Suppressor macrophage treated with lipopolysaccharide for 4 hours (primary cell): Measurements from ENCODE around the gene CPVL.

Experiments used
- DNase-seq: peaks from one replicate; pipeline ENCODE4 v3.0.0-alpha.2; 2020

Gene CPVL

DNA sequence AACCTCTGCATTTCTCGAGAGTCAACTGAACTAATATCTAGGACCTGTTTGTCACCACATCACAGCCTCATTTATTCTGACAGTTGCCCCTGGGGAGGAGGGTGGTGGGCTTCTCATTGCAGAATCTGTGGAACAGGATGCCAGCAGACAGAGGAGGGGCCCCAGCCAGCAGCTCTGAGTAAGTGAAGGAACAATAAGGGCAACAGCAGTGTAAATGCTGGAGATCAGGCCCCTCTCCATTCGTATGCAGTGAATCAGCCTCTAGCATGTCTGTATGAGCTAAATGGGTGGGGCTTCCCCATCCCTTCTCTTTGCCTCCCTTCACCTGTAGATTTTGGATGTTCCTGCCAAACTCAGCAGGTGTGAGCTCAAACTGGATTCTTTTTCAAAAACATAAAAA, 7.7 kb upstream of the CPVL start:
- no peak for DNase-seq

GRCh38 chr7:29150856-29151255, 4.5 kb upstream of the CPVL start:
- DNase-seq, result no peak

DNA sequence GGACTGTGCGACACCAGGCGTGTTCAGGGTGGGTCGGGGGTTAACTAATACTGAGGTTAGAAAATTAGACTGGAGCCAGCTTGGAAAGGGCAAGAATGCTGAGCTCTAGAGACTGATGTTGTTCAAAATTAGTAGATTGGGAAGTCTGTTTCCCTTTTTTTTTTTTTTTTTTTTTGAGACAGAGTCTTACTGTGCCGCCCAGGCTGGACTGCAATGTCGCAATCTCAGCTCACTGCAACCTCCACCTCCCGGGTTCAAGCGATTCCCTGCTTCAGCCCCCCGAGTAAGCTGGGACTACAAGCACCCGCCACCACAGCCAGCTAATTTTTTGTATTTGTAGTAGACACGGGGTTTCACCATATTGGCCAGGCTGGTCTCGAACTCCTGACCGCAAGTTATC, 2.7 kb upstream of the CPVL start:
- no peak for DNase-seq

DNA sequence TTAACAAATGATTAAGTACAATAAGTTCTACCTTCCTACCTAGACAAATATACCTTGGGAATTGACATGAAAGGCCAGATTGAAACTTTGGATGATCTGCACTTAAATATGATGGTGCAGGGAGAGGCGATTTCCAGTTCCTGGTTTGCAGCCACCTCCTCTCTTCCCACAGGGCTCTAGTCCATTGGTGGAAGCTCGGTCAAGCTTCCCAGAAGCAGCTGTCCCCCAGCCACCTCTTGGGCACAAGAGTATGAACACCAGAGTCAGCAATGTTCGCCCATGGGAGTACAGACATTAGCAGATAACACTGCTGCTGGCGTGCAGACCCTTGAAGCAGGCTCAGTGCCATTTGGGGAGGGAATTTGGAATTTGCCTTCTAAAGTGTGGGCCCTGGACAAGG, 1.5 kb upstream of the CPVL start:
- no peak for DNase-seq

DNA sequence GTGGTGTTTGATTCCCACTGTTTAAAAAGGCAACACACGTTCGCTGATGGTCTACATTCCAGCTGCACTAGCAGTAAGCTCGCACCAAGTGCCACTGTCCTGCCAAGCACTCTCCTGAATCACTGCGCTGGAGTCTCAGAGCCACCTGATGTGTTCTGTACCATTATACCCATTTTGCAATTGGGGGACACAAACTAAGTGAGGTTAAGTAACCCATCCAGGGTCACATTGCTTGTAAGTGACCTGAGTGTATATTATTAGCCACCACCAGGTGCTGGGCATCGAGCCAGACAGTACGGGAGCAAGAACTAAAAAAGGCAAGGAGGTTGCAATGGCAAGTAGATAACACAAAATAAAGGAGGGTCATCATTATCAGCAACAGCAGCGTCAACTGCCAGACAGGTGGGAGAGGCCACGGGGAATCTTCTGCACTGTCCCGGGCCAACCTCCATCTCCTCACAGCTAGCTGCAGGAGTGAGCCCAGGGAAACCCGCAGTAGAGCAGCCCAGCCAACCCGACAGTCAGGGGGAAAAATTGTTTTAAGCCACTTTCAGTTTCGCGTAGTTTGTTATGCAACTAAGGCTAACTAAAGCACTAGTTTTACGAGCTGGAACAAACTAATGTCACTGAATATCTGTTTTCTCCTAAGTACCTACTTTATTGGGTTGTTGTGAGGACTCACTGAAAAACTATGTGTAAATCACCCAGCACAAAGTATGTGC, 712 bp upstream of the CPVL start:
- DNase-seq, result peak; percentile 72

- no peak for DNase-seq
These were observed 732 bp downstream of the CPVL start for GRCh38 chr7:29145553-29146056.

- DNase-seq, result no peak
These were observed 2.6 kb downstream of the CPVL start for GRCh38 chr7:29143751-29144150.

DNA sequence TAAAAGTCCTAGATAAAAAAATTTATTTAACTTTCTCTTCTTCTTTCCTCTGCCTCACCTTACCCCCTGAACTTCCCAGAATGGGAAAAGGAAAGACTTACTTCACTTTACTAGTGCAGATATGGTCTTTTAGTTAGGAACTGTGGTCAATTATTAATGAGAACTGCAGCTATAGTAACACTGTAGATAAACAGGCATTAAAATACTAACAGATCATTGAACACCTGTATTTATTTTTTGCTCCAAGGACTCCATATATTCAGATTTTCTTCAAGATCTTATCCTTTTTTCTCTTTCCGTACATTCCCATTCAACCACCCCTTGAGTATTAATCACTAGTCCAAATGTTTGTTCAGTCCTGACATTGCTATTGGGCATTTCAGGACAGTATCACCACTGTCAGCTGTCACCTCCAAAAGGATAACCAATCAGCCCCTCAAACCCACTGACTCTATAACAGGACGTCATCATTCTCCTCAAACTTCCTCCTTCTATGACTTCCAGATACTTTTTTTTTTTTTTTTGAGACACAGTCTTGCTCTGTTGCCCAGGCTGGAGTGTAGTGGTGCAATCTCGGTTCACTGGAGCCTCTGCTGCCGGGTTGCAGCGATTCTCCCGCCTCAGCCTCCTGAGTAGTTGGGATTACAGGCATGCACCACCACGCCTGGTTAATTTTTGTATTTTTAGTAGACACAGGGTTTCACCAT, 4.2 kb downstream of the CPVL start:
- peak; percentile 71 for DNase-seq

GRCh38 chr7:29140873-29141468, 5.4 kb downstream of the CPVL start:
- peak; percentile 53 for DNase-seq

- DNase-seq, result peak; percentile 87
These were observed 6.5 kb downstream of the CPVL start for GRCh38 chr7:29139796-29140195.

DNA sequence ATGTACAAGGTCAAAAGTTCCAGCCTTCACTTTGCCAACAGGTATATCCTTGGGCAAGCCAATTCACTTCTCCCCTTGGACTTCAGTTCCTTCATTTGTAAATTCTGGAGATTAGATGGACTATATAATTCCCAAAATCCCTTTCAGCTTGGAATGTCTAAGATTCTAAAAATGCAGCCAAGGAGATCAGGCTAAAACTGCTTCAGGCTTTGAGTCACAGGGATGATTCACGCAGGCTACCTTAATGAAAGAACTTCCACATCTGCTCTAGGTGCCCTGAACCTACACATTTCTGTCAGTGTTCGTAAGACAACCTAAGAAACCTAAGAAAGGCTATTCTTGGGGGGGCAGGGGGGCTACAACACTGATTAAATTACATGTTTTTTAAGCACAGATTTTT, 7.1 kb downstream of the CPVL start:
- DNase-seq, result no peak

GRCh38 chr7:29138588-29138987, 7.7 kb downstream of the CPVL start:
- no peak for DNase-seq

- peak; percentile 80 for DNase-seq
These were observed 10.5 kb downstream of the CPVL start for GRCh38 chr7:29135846-29136245.

DNA sequence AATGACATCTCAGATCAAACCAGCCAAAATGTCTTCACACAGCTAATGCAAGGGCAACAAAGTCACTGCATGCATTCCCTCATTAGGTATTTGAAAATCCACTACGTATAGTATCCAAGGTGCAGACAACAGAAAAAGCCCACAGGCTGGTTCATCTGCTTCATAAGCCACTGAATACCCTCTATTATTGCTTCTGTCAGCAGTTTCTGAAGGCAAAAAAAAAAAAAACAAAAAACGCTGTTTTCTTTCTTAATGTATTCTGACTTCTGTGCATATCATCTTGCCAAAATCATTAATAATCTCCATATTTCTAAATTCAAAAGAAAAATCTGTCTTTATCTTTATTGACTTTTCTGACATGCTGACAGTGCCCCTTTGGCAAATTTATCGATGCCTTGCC, 13.4 kb downstream of the CPVL start:
- DNase-seq, result no peak

GRCh38 chr7:29131678-29132077, 14.7 kb downstream of the CPVL start:
- no peak for DNase-seq

GRCh38 chr7:29130096-29130495, 16.2 kb downstream of the CPVL start:
- DNase-seq, result peak; percentile 85

DNA sequence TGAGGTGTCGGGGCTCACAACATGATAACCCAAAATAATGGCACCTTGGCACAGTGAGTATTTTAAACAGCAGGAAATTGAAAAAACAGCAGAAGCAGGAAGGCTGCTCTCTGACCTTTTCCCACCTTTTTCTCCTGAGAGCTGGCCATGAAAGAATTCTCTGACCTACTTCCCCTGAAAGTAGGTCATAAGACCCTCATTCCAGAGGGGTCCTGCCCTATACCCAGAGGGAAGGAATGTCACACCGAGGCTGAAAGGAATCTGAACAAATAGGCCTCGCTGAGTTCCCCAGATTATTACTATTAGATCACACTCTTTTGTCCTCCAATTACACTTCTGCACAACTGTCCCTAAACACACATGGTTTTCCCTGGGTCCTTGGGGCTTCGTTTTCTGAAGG, 18.8 kb downstream of the CPVL start:
- DNase-seq, result no peak

DNA sequence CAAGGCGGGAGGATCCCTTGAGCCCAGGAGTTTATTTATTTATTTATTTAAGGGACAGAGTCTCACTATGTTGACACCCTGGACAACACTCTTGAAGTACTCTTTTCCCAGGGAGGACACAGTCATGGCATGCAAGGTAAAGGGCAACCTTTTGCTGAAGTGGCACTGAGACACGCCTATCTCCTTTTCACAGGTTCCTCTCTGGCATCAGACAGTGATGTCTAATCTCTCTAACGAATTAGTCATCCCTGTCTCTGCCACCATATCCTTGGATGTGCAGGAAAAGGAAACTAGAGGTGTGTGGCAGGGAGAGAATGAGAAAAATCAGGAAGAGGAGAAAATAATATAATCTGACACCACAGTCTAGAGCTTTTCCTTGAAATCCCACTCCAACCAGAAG, 19.5 kb downstream of the CPVL start:
- no peak for DNase-seq

GRCh38 chr7:29123626-29124190, 22.6 kb downstream of the CPVL start:
- no peak for DNase-seq

DNA sequence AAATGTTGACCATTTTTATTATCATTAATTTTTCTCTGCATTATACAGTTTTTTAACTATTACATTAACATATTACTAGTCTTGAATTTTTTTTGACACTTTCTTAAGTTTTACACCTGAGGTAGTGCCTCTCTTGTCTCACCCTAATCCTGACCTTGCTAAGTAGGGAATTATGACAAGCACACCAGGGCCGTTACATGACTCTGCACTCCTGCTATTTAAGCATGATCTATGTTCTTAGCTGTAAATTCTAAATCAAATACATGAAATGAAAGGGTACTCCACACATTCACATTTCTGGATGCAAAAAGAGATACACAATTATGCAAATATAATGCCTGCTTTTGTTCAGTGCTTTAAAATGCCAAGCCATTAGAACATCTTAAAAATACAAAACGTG, 23.6 kb downstream of the CPVL start:
- no peak for DNase-seq

- DNase-seq, result no peak
These were observed 24.3 kb downstream of the CPVL start for GRCh38 chr7:29122081-29122480.

DNA sequence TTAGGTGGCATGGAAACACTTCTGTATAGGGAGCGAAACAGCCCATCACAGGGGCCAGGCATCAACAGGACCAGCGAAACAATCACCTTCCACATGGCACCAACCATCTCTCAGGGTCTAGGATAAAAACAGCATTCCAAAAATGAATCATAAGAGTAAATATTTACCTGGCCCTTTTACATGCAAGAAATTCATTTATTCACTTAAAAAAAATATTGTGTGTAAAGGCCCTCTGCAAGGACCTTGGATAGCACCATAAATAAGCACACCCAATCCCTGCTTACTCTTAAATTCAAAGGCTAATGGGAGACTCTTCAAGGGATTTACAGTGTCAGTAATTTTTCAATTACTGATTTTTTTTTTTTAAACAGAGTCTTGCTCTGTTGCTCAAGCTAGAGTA, 25.4 kb downstream of the CPVL start:
- DNase-seq, result no peak

- no peak for DNase-seq
These were observed 26.8 kb downstream of the CPVL start for GRCh38 chr7:29119538-29119937.
